HG02852 (cell line): ENCODE results near the gene BBS4.
"Not testable (repeated sequence)": the region's sequence is repeated elsewhere in the genome, so short reads cannot be mapped to it uniquely, and the experiment has no call there.

Experiments
- ATAC-seq: cut with Tn5 transposase; IDR thresholded peaks from one replicate; pipeline ENCODE4 v1.9.1; 2021; ENCODE audit warnings: mild to moderate bottlenecking, moderate library complexity; ENCODE audit not compliant: unreplicated experiment

BBS4 gene, protein sequence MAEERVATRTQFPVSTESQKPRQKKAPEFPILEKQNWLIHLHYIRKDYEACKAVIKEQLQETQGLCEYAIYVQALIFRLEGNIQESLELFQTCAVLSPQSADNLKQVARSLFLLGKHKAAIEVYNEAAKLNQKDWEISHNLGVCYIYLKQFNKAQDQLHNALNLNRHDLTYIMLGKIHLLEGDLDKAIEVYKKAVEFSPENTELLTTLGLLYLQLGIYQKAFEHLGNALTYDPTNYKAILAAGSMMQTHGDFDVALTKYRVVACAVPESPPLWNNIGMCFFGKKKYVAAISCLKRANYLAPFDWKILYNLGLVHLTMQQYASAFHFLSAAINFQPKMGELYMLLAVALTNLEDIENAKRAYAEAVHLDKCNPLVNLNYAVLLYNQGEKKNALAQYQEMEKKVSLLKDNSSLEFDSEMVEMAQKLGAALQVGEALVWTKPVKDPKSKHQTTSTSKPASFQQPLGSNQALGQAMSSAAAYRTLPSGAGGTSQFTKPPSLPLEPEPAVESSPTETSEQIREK

DNA sequence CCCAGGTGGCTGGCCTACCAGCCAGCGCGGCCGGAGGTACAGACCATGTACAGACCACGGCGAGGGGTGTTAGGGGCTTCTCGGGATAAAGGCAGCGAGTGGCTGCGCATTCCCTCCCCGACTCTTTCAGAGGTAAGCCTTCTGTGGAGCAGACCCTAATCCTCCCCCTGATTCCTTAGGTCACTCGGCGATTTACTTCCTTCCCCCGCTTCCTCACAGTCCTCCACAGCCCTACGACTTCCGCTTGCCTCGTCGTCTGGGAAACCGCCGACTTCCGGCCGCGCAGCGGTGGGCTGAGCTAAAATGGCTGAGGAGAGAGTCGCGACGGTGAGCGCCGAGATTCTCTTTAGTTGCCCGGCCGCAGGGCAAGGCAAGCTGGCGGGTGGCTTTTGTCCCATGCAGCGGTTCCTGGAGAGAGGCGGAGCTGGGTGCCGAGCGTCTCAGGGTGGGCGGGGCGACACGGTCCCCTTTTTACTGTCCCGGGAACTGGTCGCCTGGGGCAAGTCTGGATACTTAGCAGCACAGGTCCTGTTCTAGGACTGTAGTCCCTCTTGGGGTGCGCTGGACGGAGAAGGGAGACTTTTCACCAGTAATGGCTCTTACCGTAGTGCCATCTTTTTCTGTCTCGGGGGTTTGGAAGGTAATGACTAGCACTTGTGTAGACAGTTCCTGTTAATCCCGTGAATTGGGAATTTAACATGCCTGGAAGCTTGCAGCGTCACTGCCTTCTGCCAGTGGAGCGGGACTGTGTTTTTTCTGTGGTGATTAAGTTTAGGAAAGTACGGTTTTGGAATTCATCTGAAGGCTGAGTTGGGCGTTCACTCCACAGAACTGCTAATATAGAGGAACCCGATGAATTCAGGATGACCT lies at the start of gene BBS4, which contains the start of gene HIGD2B:
TSS of gene BBS4 (plus strand) at position 283 of the 870 bp plus-strand sequence. CDS start at position 304, 21 bp downstream.
TSS of gene HIGD2B (minus strand) at position 258 of the 870 bp plus-strand sequence. CDS start 9,808 bp downstream, outside the sequence.
- peak; percentile 96 for ATAC-seq

DNA sequence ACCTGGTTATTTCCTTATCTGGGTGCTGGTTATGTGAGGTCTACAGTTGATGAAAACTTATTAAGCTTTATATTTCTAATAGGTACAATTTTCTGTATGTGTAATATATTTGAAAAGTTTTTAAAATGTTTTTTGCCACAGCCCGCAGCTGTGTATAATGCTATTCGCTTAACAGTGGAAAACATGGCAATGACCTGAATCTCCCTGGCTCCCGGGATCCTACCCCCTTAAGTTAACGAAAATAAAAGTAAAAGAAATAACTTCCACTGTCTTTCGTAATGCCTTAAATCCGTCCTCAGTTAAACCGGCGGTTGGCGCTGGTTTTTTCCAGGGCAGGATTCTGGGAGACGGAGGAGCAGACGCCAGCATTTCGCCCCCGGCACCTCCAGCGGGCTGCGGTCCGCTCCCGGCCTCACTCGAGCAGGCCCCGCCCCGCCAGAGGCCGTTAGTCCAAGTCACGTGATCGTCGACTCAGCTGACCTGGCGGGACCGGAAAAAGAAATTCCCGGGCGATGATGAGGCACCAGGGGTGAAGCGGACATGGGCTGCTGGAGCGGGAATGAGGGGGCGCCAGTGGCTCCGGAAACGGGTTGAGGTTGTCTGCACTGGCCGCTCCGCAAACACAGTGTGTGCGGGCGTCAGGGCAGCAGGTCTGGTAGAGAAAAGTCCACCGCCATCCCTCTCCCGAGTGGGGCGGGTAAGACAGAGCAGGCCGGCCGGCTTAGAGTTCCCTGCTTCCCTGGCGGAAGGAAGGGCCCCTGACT lies 49.3 kb upstream of the BBS4 start:
- ATAC-seq = not testable (repeated sequence)

DNA sequence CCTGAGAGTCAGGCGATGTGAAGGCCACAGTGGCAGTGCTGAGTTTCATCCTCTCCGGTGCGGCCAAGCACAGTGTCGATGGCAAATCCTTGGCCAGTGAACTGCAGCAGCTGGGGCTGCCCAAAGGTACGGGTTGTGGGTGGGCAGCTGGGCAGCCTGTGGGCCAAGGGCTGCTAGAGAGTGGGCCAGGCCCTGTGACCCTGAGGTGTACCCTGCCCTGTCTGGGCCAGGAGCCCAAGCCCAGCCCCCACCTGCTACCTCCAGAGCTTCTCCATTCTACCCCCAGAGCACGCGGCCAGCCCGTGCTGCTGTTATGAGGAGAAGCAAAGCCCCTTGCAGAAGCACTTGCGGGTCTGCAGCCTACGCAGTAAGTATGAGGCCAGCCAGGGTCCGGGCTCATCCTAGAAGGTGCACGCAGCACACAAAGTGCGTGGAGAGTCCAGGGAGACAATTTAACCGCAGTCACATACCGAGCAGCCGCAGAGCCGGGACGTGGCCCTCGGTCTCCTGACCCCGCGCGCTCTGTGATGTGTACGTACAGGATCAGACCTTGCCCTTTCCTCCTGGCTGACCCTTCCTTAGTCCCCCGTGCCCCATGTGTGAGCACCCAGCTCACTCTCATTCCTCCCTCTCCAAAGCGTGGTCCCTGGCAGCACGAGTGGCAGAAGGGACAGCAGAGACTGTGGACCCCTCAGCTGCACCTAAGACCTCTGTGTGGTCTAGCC lies 46.1 kb upstream of the BBS4 start:
- not testable (repeated sequence) for ATAC-seq

DNA sequence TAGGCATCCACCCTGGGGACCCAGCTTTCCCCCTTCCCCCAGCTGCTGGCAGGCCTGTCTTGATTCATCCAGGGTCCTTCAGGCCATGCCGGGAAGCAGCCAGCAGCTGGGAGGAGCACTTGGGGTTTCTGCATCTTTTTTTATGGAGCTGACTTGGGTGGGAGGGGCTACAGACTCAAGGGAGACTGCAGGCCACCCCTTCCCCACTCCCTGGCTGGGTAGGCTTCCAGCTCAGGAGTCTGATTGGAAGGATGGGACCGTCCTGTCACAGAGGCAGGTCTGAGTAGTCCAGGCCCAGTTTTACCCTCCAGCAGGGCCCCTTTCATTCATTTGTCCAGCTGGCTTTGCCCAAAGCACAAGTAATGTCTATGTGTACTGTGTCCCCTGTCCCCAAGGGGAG lies 43.7 kb upstream of the BBS4 start:
- ATAC-seq = not testable (repeated sequence)

DNA sequence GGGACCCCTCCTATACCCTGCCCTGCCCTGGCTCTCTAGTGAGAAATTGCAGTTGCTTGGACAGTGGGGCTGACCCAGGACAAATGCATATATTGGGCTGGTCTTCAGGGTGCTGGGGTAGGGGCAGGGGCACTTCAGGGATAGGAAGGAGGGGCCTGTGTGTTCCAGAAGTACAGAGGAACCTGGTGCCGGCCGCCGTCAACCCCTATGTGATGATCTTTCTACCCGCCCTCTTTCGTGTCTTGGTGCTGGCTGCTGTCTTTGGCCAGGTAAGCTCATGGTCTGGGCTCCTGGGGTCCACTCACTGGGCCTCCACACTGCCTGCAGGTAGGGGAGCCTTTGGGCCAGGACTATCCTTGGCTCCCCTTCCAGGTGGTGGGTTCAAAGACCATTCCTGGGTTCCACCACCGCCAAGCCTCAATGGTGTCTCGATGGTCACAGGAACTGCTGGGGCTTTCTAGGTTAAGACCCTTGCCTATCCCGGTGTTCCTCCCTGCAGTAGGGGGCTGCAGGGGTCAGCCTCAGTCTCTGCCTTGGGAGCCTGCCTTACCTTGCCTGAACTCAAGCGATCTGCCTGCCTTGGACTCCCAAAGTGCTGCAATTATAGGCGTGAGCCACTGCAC lies 37.3 kb upstream of the BBS4 start:
- not testable (repeated sequence) for ATAC-seq

DNA sequence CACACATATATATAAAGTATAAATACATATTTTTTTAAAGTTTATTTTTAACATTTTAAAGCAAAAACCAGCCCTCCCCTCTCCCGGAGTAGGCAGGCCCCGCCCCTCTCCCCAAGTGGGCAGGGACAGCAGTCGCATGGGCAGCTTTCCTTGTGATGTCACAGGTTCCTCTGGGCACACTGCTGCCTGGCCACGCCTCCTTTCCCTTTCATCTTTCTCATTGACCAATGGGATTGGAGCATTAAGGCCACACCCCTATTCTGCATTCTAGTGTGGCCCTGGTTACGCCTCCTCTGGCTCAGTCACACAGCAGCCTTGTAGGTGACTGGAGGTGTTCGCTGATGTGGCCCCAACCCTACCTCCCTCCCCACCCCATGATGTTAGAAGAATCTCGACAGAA lies 31.6 kb upstream of the BBS4 start, which contains the start of gene GOLGA6B:
TSS of gene GOLGA6B (plus strand) at position 301 of the 400 bp plus-strand sequence. CDS start at position 342, 41 bp downstream.
- ATAC-seq = not testable (repeated sequence)

DNA sequence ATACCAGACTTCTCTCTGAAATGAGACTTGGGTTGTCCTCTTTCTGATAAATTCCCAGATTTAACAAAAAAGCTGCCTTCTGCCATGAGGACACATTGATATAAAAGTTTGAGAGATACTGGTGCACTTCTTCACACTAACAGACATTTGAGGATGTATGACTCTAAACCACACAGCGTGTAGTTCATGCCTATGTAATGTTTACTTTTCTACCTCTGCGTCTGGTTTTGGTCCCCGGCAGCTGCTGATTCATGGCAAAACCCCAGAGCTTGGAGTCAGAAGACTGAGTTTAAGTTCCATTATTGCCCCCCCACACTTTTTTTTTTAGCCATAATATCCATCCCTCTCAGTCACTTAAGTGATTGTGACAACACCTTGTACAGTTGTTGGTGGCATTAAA lies 30.0 kb upstream of the BBS4 start:
- not testable (repeated sequence) for ATAC-seq

DNA sequence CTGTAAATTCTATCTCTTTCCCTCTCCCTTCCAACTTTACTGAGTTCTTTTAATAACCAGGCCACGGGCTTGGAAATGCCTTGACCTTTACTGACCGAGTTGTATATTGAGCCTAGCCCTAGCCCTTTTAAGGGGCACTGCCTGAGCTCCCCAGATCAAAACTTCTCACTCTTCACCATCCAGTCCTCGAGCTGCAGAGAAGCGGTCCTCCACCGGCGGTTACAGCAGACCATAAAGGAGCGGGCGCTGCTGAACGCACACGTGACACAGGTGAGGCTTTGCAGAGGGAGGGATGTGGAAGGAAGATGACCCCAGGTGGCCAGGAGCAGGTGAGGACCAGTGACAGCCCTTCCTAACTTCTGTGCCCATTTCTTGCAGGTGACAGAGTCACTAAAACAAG lies 24.9 kb upstream of the BBS4 start:
- ATAC-seq = not testable (repeated sequence)

DNA sequence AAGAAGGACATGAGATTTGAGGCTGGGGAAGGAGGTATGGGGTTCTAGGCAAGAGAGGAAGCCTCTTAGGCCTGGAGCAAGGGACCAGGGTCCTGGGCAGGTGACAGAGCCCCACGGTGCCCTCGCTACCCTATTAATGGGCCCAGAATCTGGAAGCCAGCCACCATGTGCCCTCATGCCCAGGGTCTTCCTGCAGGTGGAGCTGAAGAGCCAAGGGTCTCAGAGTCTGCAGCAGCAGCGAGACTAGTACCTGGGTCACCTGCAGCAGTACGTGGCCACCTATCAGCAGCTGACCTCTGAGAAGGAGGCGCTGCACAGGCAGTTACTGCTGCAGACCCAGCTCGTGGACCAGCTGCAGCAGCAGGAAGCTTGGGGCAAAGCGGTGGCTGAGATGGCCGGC lies 22.1 kb upstream of the BBS4 start:
- not testable (repeated sequence) for ATAC-seq

DNA sequence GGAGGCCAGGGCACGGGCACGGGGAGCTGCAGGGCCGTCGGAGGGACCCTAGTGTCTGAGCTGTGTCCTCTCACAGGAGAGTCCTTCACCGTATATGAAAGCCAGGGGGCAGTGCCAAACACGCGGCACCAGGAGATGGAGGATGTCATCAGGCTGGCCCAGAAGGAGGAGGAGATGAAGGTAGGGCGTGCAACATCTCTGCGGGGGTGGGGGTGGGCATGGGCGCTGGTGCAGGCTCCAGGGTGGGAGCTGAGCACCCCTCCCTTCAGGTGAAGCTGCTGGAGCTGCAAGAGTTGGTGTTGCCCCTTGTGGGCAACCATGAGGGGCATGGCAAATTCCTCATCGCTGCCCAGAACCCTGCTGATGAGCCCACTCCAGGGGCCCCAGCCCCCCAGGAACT lies 20.3 kb upstream of the BBS4 start:
- ATAC-seq = not testable (repeated sequence)

DNA sequence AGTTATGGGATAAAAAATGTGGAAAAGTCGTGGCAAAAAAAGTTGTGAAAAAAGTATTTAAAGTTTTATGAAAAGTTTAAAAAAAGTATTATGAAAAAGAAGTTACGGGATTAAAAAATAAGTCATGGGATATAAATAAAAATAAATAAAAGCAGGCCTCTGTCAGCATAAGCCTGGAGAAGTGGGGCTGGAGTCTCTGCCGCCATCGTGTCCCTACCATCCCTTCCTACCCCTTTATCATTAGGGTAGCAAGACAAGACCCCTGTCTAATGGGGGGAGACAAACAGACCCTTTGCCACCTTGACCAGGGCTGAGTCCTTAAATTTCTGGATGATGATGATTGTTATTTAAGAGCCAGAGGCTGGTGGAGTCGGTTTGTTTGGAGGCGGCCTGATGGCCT lies 16.2 kb upstream of the BBS4 start:
- not testable (repeated sequence) for ATAC-seq

DNA sequence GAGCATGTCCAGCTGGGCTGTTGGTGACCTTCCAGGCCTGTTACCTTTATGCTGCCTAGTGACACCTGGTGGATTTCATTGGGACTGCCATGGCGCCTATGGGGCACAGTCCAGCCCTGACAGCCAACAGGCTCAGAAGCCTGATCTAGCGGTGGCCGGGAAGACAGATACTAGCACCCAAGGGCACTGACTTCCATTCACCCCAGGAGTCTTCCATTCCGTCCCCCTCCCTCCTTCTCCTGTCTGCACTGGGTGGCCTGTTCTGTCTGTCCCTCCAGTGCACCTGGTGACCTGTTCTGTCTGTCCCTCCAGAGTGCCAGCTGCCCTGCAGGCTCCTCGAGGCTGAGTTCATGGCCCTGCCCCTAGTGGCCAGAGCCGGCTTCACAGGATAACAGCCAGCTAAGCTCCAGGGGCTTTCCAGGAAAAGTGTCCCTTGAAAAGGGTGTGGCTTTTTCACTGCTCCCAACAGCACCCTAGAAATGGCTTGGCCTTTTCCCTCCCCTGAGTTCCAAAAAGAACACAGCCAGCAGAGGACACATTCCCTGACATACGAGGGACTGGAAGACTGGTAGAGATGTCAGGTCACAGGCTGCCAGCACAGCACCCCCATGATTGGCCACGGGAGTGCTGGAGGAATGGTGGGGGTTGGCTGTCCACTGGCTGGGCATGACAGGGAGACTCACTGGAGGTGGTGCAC lies 15.2 kb upstream of the BBS4 start:
- peak; percentile 75 for ATAC-seq

DNA sequence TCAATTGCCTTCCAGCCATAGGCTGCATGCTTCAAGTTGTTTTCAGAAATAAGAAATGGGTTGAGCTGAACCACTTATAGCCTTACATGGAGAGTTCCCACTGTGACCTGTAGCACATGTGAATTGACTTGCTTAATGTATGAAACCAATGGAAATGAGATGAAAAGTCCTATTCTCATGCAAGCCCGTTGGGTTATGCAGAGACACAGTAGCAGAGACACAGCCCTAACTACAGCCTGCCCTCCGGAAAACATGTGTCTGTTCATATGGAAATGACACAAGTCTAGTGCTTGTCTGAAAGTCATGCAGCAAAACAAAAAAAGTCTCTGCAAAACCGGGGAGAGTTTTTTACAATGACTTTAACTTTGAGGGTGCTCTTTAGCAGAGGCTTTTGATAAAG lies 14.5 kb upstream of the BBS4 start:
- ATAC-seq = no peak

DNA sequence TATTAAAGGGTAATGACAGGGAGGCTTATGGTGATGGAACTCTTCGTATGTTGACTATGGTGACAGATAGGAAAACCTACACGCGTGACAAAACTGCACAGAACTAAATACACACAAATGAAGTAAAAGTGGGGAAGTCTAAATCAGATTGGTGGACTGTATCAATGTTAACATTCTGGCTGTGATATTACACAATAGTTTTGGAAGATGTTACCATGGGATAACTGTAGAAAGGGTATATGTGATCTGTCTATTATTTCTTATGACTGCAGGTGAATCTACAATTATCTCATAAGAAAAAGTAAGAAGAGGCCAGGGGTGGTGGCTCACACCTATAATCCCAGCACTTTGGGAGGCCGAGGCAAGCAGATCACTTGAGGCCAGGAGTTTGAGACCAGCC lies 9.2 kb upstream of the BBS4 start:
- ATAC-seq = no peak

DNA sequence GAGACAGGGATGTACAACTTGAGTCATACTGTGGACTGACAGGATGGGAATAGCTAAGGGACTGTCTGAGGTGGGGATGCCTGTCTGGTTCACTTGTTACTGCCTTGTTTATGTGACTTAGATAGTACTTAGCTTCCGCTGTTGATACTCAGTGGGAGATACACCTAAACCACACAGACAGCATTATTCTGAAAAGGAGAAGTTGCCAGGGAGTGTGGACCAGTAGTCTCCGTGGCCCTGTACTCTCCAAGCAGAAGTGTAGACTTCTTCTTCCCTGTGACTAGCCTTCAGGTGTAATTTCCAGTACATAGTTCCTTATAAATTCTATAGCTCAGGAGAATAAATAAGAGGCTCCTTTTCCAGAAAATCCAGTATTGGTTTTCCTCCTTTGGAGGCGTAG lies 5.1 kb upstream of the BBS4 start:
- ATAC-seq = no peak

DNA sequence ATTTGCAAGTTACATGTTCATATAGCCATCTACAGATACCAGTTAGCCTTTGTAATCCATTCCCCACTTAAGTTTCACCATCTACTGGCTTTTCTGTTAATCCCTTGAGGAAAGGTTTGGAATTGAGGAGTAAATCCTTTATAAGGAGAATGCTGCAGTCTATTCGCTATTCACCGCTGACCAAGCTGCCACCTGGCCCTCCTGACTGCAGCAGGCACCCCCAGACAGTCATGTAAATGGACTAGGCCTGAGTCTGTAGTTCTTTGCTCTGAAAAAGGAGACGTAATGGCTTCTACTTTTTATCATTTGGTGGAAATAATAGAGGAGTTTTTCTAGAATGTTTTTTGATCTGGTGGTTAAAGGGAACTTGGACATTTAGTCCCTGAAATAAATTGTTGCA lies 3.2 kb upstream of the BBS4 start:
- no peak for ATAC-seq

DNA sequence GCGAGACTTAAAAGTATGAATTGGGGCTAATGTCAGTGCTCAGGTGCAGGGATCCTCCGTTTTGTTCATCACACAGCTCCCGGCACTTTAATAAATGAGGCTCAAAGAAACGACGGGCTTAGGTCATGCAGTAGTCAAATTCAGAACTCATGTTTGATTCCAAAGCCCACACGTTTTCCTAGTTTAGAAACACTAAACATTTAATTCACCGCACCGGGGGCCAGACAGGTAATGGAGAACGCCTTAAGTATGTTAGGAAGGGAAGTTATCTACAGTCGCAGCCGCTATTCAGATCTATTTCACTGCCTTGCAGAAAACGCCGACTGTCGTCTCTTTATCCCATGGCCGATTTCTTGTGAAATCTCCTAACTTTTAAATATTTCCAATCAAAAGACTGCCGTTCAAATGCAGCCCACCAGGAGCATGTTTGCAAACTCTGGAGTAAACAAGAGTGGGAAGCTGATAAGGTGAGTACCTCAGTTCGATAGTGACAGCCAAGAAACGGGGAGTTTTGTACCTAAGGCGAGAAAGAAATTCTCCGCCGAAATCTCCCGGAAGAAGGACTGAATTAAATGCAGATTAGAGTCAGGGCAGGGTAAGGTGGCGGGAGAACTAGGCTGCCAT lies 594 bp upstream of the BBS4 start:
- ATAC-seq = no peak

DNA sequence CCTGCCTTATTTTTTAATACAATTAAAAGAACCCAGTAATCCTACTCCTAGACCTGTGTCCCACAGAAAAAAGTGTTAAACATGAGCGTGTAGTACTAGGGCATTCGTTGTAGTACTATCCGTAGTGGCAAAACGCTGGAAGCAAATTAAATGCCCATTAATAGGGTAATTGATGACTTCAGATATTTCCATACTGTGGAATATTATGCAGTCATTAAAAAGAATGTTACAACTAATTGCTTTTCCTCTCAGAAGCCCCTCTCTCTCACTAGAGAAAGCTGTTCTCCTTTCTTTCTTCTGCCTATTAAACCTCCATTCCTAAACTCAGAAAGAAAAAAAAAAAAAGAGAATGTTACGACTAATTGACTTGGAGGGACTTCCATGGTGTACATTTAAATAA lies 2.7 kb downstream of the BBS4 start:
- ATAC-seq = no peak
